Astrocyte of the cerebellum (primary cell): ENCODE measurements around the gene RNPS1.

Source experiments
- DNase-seq: peaks from one replicate; pipeline ENCODE4 v3.0.0-alpha.2; 2011; ENCODE audit warnings: low read depth
- H3K4me3 ChIP-seq: 2 replicates; pipeline ENCODE4 v1.5.1; 2011; ENCODE audit warnings: mild to moderate bottlenecking, low read depth, low read length, moderate library complexity
- in situ Hi-C: cut with HindIII; loops from 2 replicates; pipeline ENCODE4 v1.10.0; 2017; ENCODE audit warnings: low sequenced_read_pairs
- TF ChIP-seq, protein P1 (sequence below): IDR thresholded peaks from 2 replicates; pipeline ENCODE4 v1.5.1; 2012; ENCODE audit warnings: low read length, low read depth, moderate library complexity, mild to moderate bottlenecking; ENCODE audit errors: missing control alignments

RNPS1 gene

DNA sequence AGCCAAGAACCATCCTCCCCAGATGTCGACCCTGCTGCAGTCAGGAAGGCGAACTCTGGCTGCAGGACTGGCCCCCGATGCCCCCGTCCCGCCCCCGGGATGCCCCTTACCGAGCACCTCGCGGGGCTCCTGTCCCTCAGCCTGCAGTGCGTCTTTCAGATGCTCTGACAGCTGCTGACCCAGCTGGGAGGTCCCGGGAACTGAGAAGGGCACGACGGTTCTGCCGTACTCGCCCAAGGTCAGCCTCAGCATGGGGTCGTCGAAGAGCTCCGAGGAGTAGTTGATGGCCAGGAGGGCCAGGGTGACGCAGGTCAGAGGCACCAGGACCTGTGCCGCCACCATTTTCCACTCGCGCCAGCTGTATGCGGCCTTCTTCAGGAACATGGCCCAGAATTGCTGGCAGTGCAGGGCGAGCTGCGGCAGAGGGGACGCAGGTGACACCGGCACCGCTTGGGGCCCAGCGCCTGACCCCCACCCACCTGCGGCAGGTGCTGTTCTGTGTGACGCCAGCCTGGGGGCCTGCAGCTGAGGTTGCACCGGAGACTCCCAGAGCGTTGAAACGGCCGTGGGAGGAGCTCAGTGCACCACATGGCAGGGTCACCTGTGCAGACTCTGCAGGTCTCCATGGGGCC is 20.1 kb upstream of the RNPS1 start:
- no peak for DNase-seq
- no peak overlapping the region for H3K4me3 ChIP-seq
- TF ChIP-seq, protein P1, sequence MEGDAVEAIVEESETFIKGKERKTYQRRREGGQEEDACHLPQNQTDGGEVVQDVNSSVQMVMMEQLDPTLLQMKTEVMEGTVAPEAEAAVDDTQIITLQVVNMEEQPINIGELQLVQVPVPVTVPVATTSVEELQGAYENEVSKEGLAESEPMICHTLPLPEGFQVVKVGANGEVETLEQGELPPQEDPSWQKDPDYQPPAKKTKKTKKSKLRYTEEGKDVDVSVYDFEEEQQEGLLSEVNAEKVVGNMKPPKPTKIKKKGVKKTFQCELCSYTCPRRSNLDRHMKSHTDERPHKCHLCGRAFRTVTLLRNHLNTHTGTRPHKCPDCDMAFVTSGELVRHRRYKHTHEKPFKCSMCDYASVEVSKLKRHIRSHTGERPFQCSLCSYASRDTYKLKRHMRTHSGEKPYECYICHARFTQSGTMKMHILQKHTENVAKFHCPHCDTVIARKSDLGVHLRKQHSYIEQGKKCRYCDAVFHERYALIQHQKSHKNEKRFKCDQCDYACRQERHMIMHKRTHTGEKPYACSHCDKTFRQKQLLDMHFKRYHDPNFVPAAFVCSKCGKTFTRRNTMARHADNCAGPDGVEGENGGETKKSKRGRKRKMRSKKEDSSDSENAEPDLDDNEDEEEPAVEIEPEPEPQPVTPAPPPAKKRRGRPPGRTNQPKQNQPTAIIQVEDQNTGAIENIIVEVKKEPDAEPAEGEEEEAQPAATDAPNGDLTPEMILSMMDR: no peak
- in situ Hi-C loops: no loop called here

DNA sequence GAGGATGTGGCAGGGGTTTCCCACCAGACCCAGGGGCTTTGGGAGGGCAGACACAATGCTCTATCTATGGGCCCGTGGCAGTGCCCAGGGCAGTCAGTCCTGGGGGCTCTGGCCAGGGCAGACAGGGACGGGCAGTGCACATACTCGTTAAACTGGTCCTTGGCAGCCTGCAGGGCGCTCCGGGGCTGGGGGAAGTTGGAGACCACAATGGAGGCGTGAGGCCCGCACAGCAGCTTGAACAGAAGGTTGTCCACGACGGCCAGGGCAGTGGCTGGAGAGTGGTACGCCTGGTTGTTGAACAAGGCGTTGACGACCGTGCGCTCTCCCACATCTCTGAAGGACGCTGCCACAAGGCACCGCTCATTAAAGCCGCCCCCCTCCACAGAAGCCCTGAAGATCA is 18.6 kb upstream of the RNPS1 start:
- DNase-seq: no peak
- in situ Hi-C loops: no loop called here
- TF ChIP-seq, protein P1: no peak
- H3K4me3 ChIP-seq: no peak overlapping the region

DNA sequence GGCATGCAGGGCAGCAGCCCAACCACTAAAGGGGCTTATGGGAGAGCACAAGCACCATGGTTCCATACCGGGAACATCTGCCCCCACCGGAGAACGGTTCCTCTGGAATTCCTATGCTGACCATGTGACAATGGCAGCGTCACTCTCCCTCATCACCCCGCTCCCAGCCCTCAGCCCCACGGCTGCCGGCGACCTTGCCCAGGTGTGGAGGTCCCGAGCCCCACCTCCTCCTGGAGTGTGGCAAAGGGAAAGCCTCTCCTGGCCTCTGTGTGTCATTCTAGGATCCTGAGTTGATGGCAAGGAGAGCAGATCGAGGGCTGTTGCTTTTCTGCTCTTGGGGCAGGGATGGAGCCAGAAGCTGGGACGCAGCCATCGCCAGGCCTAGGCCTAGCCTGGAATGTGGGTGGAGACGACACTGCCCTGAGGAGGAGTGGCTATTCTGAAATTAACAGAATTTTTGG is 17.8 kb upstream of the RNPS1 start:
- TF ChIP-seq, protein P1: no peak

DNA sequence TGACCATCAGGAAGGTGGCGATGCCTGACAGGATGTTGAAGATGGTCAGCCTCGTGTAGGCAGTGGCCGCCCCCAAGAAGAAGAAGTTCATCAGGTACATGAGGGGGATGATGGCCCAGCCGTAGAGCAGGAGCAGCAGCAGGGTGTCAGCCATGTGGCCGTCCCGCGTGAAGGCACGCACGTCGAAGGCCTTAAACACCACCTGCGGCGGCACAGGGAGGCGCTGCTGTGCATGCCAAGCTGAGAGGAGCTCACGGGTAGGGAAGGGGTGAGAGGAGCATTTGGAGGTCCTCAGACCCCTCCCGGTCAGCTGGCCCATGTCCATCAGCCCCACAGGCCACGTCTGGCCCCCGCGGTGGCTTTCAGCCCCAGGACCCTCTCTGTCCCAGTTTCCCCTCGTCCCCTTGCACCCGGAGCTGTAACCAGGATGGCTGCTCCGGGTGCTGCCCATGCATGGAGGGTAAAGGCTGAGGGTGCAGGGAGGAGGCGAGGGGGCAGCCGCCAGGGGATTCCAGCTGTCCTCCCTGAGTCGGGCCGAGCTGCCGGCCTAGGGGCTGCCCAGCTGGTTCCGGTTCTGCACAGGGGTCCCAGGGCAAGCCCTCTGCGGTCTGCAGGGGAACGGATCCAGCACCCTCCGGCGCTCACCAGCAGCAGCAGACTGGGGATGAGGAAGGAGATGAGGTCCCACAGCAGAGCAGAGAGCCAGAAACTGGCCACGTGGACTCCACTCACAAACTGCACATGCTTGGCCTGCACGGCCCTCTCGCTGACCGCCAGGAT is 17.1 kb upstream of the RNPS1 start:
- DNase-seq: no peak
- TF ChIP-seq, protein P1: no peak
- in situ Hi-C loops: no loop called here
- no peak overlapping the region for H3K4me3 ChIP-seq

More for the DNA sequence above, 17.8 kb upstream of the RNPS1 start:
- in situ Hi-C loops: no loop called here
- H3K4me3 ChIP-seq: no peak overlapping the region
- no peak for DNase-seq

DNA sequence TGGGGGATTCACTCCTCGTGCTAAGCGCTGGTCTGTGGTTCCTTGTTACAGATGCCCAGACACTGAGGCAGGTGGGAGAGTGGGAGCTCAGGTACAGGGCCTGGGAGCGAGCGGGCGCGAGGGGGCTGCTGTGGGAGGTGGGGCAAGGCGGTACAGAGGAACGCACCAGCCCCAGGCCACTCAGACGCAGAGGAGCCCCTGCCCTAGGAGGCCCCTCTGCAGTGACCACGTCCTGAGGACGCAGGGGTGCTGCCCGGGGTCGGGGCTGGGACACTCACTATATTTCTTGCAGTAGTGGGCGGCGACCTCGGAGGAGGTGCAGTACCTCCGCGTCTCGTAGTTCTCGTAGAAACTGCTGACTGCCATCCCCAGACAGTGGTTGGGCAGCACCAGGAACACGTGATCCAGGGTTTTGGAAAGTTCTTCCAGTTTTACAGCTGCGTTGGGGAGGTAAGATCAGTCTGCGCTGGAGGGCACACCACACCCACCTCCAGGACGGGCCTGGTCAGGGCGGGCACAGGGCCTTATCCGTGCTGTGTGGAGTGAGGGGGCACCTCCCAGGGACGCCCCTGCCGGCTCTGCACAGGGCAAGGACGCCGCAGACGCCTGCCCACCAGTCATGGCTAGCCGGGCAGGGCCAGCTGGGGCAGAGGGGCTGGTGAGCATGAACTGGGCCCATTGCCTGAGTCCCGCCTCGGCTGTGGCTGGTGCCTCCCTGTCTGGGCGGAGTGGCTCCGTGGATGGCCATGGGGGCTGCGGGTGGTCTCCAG is 16.3 kb upstream of the RNPS1 start:
- TF ChIP-seq, protein P1: no peak
- DNase-seq: no peak
- no peak overlapping the region for H3K4me3 ChIP-seq
- in situ Hi-C loops: no loop called here

DNA sequence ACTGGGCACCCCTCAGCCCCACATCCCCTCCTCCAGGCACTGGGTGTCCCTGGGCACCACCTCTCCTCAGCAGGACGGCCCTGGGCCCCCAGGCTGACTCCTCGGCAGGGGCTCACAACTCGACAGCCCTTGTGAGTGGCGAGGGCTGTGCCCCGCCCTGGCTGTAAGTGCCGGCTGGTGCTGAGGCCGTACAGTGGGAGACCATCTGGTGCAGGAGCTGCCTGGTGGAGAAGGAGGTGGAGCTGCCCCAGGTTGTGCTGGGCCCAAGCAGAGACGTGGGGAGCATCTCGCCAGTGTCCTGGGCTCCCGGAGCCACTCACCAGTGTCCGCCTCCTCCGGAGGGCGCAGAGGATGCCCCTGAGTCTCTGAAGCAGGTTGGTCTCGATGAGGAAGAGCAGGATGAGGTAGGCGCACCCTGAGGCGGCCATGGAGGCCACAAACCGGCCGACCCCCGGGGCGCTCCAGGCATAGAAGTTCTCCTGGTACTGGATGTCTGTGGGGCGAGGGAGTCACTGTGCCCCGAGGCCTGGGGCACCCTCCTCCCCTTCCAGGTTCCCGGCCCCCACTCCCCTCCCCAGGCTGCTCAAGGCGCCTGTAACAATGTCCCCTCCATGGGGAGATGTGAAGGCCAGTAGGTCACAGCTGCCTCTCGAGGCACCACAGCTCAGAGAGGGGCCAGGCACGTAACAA is 15.1 kb upstream of the RNPS1 start:
- DNase-seq: no peak
- in situ Hi-C loops: no loop called here

More for the DNA sequence above, 15.1 kb upstream of the RNPS1 start:
- TF ChIP-seq, protein P1: no peak
- H3K4me3 ChIP-seq: no peak overlapping the region
